ENCODE measurements around the gene CDYL2. TPM values are rescaled to one million over a fixed set of nuclear protein-coding genes. Genes with fewer than 3 reads are reported as not detected.
"Not testable (repeated sequence)": the region's sequence is repeated elsewhere in the genome, so short reads cannot be mapped to it uniquely, and the experiment has no call there.

Gene CDYL2
- total and polyA plus RNA-seq, 7 donors, result 0.23 to 2.2 (median 1.0) TPM

GRCh38 chr16:80790751-80791150 is 13.6 kb downstream of the CDYL2 start:
- intact Hi-C loops (cut with DNase I), result no loop called here
- no peak overlapping the region for H3K4me3 ChIP-seq
- no peak for TF ChIP-seq CTCF (IDR thresholded peaks at IDR 0.05)
- no peaks in the 10 kb centered on the region for H3K4me1 ChIP-seq
- WGBS, 3 donors, result 86 to 88% (median 87%) methylated on average over 5 of the region's 5 CpGs
- no peaks in the 10 kb centered on the region for H3K9me3 ChIP-seq
- no peaks in the 10 kb centered on the region for H3K27me3 ChIP-seq (ENCODE audit: insufficient read depth in 3 of 3, low read length in 2 of 3)
- DNase-seq (no peak), ATAC-seq (no peak)
- H3K27ac ChIP-seq, result no peak overlapping the region
- no peaks in the 10 kb centered on the region for H3K36me3 ChIP-seq (ENCODE audit: insufficient read depth in 1 of 2, low read depth in 1 of 2)

GRCh38 chr16:80788027-80788426 is 16.4 kb downstream of the CDYL2 start:
- Histone ChIP-seq H3K4me3 (no peak overlapping the region), H3K4me1 (no peaks in the 10 kb centered on the region), H3K27me3 (ENCODE audit: insufficient read depth in 3 of 3, low read length in 2 of 3) (no peaks in the 10 kb centered on the region), H3K27ac (no peak overlapping the region), H3K36me3 (ENCODE audit: insufficient read depth in 1 of 2, low read depth in 1 of 2) (no peaks in the 10 kb centered on the region), H3K9me3 (peaks cover 7% of the 10 kb centered on the region)
- intact Hi-C loops (cut with DNase I), result no loop called here
- WGBS, 3 donors, result 14 to 17% (median 15%) methylated on average over 2 of the region's 2 CpGs
- TF ChIP-seq CTCF (IDR thresholded peaks at IDR 0.05), result no peak
- no peak for DNase-seq
- no peak for ATAC-seq

GRCh38 chr16:80786561-80786960 is 17.8 kb downstream of the CDYL2 start:
- DNase-seq; H3K36me3 ChIP-seq (ENCODE audit: insufficient read depth in 1 of 2, low read depth in 1 of 2); H3K27me3 ChIP-seq (ENCODE audit: insufficient read depth in 3 of 3, low read length in 2 of 3); H3K4me1 ChIP-seq; ATAC-seq; H3K4me3 ChIP-seq; intact Hi-C loops (cut with DNase I); H3K27ac ChIP-seq: not testable (repeated sequence)
- H3K9me3 ChIP-seq, result peaks cover 15% of the 10 kb centered on the region
- WGBS, 3 donors, result 93 to 98% (median 95%) methylated on average over 3 of the region's 3 CpGs

GRCh38 chr16:80784951-80785350 is 19.4 kb downstream of the CDYL2 start:
- TF ChIP-seq CTCF (IDR thresholded peaks at IDR 0.05), result no peak
- Histone ChIP-seq H3K27ac (no peak overlapping the region), H3K9me3 (peaks cover 19% of the 10 kb centered on the region), H3K4me3 (no peak overlapping the region), H3K27me3 (ENCODE audit: insufficient read depth in 3 of 3, low read length in 2 of 3) (no peaks in the 10 kb centered on the region), H3K36me3 (ENCODE audit: insufficient read depth in 1 of 2, low read depth in 1 of 2) (no peaks in the 10 kb centered on the region), H3K4me1 (no peaks in the 10 kb centered on the region)
- DNase-seq (no peak), ATAC-seq (no peak)
- intact Hi-C loops (cut with DNase I), result no loop called here
- 88 to 94% (median 91%) methylated on average over 3 of the region's 3 CpGs for WGBS, 3 donors

GRCh38 chr16:80778703-80779102 is 25.7 kb downstream of the CDYL2 start:
- Histone ChIP-seq H3K9me3 (peaks cover 19% of the 10 kb centered on the region), H3K27me3 (ENCODE audit: insufficient read depth in 3 of 3, low read length in 2 of 3) (no peaks in the 10 kb centered on the region), H3K27ac (no peak overlapping the region), H3K4me1 (no peaks in the 10 kb centered on the region), H3K36me3 (ENCODE audit: insufficient read depth in 1 of 2, low read depth in 1 of 2) (no peaks in the 10 kb centered on the region), H3K4me3 (no peak overlapping the region)
- DNase-seq (no peak), ATAC-seq (no peak)
- WGBS, 3 donors, result 72 to 79% (median 78%) methylated on average over 2 of the region's 2 CpGs
- no peak for TF ChIP-seq CTCF (IDR thresholded peaks at IDR 0.05)
- intact Hi-C loops (cut with DNase I), result no loop called here
